GM21390 (cell line): ENCODE data around the gene DYNC2I2.

Experiments
- ATAC-seq: cut with Tn5 transposase; IDR thresholded peaks from one replicate; pipeline ENCODE4 v1.9.1; 2021; ENCODE audit not compliant: unreplicated experiment

DYNC2I2 gene

GRCh38 chr9:128636556-128637530, 19.8 kb downstream of the DYNC2I2 start:
- no peak for ATAC-seq

DNA sequence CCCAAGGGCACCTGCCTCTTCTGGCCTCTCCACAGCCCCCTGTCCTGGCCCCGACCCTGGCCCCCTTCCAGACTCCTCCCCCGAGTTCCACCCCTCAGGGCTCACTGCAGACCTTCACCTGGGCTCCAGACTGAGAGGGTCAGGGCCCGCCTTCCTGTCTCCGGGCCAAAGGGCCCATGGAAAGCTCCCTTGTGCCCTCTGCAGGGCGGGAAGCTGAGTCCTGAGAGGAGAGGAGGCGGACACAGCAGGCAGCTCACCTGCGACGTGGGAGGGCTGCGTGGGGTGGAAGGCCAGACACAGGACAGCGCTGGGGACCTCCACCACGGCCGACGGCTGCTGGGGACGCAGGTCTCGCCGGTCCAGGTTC, 20.6 kb downstream of the DYNC2I2 start:
- no peak for ATAC-seq

- ATAC-seq: no peak
Measured at GRCh38 chr9:128635266-128636023, 21.2 kb downstream of the DYNC2I2 start.

GRCh38 chr9:128634651-128635262, 21.9 kb downstream of the DYNC2I2 start:
- no peak for ATAC-seq

DNA sequence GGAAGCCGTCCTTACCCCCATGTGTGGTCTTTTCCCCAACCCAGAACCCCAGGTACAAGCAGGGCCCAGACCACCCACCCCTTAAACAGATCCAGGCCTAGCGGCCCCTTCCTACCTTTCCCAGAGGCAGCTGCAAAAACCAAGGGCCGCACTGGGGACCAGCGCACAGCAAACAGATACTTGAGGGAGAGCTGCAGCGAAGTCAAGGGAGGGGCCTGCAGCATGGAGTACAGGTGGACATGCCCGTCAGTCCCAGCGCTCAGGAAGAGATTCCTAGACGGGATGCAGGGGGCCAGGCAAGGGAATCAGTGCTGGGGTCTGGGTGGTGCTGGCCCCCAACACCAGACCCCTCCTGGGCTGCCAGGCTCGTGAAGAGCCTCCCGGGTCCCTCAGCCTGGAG, 22.5 kb downstream of the DYNC2I2 start:
- ATAC-seq: no peak

DNA sequence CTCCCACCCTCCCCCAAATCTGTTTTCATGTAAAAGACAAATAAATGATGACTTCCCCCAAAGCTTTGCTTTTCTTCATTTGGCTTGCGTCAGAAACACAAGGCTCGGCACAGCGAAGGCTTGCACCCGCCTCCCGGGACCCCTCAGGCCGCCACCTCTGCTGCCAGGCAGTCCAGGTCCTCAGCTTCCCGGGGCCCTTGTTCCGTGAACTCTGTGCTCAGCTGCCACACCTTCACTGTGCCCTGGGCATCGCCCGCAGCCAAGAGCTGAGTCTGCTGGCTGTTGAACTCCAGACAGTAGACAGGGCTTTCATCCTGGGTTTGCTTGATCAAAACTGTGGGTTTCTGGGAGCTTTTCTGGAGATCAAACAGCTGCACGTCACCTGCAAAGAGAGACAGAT, 23.0 kb downstream of the DYNC2I2 start:
- ATAC-seq: no peak

DNA sequence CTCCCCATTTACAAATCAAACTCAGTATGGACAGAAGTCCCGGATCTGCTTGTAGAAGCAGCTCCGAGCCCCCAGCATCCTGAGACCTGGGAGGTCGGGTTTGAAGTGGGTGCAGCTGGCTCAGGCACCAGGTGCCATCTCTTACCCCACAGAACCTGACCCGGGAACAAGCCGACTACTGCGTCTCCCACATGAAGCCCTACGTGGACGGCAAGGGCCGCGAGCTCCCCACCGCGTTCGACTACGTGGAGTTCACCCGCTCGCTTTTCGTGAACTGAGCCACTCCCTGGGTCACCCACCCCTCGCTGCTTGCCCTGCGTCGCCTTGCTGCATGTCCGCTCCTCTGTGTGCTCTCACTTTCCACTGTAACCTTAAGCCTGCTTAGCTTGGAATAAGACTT, 23.6 kb downstream of the DYNC2I2 start:
- ATAC-seq: no peak

- no peak for ATAC-seq
Measured at GRCh38 chr9:128632486-128632885, 24.2 kb downstream of the DYNC2I2 start.

DNA sequence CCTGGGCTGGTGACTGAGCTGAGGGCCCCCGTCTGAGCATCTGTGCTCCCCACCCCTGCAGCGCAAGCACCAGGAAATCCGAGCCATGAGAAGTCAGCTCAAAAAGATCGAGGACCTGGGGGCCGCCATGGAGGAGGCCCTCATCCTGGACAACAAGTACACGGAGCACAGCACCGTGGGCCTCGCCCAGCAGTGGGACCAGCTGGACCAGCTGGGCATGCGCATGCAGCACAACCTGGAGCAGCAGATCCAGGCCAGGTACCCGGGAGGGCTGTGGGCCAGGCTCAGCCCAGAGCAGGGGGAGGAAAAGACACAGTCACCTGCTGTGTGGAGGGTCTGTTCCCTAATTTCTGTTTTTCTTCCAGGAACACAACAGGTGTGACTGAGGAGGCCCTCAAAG, 24.6 kb downstream of the DYNC2I2 start:
- no peak for ATAC-seq

GRCh38 chr9:128631636-128632035, 25.0 kb downstream of the DYNC2I2 start:
- ATAC-seq: no peak

- ATAC-seq: no peak
Measured at GRCh38 chr9:128629852-128630545, 26.6 kb downstream of the DYNC2I2 start.

DNA sequence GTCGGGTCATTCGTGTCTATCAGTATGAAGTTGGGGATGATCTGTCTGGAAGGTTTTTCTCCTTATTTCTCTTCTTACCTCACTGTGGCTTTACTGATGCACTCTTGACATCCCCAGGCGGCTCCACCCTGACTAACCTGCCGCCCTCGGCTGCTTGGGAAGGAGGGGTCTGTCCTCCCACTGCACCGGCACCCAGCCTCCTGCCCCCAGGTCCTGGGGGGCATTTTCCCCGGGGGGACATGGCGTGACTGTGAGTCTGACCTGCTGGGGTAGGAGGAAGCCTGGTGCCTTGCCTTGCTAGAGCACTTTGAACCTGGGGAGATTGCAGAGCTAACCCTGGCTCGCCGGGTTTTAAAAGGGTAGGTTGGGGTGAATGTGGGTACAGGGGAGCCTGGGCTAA, 27.5 kb downstream of the DYNC2I2 start:
- ATAC-seq: no peak

DNA sequence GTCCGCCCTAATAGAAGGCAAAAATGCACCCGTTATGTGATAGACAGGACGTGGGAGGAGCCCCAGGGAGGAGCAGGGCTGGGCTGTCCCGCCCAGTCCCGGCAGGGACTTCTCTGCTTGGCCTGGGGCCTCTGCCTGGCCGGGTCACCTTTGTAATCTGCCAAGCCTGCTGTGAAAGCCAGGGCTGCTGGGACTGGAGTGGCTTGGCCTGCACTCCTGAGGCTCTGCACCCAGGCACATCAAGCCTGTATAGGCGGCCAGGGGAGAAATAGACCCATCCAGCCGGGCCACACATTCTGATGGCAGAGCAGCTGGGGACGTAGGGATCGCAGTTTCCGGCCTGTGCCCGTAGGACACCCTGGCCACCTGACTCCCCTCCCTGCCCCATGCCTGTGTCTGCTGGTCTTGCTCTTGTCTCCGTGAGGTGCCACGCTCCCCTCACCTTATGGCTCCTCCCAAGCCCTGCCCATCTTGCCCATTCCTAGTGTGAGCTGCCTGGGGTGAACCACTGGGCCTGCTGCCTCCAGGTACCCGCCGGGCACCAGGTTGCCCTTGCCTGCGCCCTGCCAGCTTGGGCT, 28.1 kb downstream of the DYNC2I2 start:
- ATAC-seq: no peak

DNA sequence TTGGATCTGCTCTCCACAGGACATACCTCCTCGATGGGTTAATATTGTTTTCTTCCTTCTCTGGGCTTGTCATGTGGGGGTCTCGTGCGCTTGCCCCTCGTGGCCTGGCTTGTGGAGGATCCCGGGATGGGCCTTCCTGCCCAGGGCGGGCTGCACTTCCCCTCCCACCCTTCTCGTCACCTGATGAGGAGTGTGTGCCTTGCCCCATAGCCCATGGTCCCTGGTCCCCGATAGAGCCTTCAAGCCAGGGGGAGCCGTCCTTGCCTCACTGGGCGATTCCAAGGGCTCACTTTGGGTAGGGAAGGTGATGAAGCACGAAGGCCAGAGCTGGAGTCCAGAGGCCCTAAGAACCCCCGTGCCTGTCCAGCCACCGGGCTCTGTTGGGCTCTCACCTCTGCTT, 28.7 kb downstream of the DYNC2I2 start:
- no peak for ATAC-seq

DNA sequence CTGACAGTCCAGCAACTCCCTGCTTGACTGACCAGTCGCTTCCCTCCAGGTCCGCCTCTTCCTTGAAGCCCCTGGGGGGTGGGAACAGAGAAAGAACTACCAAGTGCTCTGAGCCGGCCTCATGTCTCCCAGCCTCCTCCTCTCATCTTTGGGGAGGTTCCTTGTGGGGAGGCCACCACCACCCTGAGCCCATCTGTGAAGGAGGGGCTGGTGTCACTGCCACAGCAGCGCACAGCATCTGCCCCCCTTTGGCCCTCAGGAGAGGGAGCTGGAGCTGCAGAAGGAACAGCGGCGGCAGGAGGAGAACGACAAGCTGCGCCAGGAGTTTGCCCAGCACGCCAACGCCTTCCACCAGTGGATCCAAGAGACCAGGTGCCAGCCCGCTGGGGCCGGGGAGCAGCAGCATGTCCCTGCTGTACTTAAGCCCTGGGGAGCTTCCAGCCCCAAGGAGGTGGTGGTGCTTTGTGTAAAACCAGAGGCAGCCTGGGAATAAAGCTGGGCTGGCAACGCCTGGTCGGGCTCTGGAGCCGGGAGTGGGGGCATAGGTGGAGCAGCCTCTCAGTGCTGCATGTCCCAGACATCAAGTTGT, 29.4 kb downstream of the DYNC2I2 start:
- no peak for ATAC-seq

DNA sequence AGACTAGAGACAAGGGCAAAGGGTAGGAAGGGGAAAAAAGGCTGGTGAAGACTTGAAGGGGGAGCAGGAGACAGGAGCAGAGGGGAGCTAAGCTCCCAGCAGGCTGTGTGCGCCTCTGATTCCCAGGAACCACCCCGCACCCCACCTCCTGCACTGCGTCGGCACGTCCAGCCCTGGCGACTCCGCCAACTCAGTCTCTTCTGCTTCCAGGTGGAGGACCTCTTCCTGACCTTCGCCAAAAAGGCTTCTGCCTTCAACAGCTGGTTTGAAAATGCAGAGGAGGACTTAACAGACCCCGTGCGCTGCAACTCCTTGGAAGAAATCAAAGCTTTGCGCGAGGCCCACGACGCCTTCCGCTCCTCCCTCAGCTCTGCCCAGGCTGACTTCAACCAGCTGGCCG, 30.5 kb downstream of the DYNC2I2 start:
- ATAC-seq: no peak

DNA sequence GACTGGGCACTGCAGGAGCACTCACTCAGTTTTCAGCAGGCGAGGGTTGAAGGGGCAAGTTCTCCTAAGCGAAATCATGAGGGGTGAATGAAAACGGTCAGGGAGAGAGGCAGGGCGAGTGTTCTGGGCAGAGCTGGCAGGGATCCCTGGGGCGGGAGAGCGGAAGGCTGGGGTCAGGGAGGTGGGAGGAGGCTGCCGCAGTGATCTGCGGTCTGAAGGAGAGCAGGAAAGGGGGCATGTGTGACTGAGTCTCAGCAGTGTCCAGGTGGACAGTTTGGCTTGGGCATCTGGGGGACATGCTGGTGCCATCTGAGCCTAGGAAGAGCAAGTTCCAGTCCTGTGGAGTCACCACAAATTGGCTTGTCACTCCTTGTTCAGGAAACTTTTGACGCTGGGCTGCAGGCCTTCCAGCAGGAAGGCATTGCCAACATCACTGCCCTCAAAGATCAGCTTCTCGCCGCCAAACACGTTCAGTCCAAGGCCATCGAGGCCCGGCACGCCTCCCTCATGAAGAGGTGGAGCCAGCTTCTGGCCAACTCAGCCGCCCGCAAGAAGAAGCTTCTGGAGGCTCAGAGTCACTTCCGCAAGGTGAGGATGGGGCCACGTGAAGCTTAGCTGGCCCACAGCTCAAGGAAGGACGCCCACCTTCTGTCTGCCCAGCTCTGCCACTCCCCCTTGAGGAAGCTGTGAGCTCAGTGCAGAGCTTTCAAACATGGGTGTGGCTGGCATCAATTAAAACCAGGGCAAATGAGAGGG, 31.1 kb downstream of the DYNC2I2 start:
- no peak for ATAC-seq

- no peak for ATAC-seq
Measured at GRCh38 chr9:128624566-128624965, 32.1 kb downstream of the DYNC2I2 start.

GRCh38 chr9:128621730-128622455, 34.8 kb downstream of the DYNC2I2 start:
- no peak for ATAC-seq
